ENCODE measurements around the gene SERINC5. TPM values are rescaled to one million over a fixed set of nuclear protein-coding genes. Genes with fewer than 3 reads are reported as not detected.

The SERINC5 gene
- total and polyA plus RNA-seq, 2 donors (not counting 3 experiments of a cell fraction or from before 2014, with no cell fraction given), result 3.2 to 10.1 TPM

- POLR2A ChIA-PET, result no interaction called here
- Histone ChIP-seq H3K27ac (ENCODE audit: insufficient read depth, low read depth, low read length) (no peak overlapping the region), H4K20me1 (replicated peaks; ENCODE audit: control insufficient read depth, extremely low read depth, insufficient read depth, low read length) (no peaks in the 10 kb centered on the region), H3K4me1 (ENCODE audit: control insufficient read depth, extremely low read depth, insufficient read depth, low read length) (no peaks in the 10 kb centered on the region), H3K36me3 (ENCODE audit: control insufficient read depth in 2 of 2, extremely low read depth in 1 of 2, insufficient read depth in 2 of 2, low read length in 2 of 2) (no peaks in the 10 kb centered on the region), H3K9me3 (replicated peaks; ENCODE audit: control insufficient read depth, insufficient read depth, low read length) (no peaks in the 10 kb centered on the region), H3K27me3 (ENCODE audit: control insufficient read depth in 2 of 2, insufficient read depth in 2 of 2, low read length in 2 of 2) (no peaks in the 10 kb centered on the region), H3K9ac (replicated peaks; ENCODE audit: extremely low read depth, insufficient read depth, low read length) (no peak overlapping the region), H2AFZ (ENCODE audit: low read depth, low read length) (no peak overlapping the region), H3K4me3 (replicated peaks in 1 of 3; ENCODE audit: insufficient read depth in 1 of 3, low read depth in 1 of 3, low read length in 3 of 3) (no peak overlapping the region), H3K79me2 (ENCODE audit: control insufficient read depth, insufficient read depth, low read length) (no peaks in the 10 kb centered on the region), H3K9me1 (replicated peaks; ENCODE audit: control insufficient read depth, extremely low read depth, insufficient read depth, low read length) (no peaks in the 10 kb centered on the region), H3K4me2 (ENCODE audit: insufficient read depth, low read length) (no peak overlapping the region)
- no peak for DNase-seq (ENCODE audit: low read depth, low spot score)
- BruUV-seq (replicated peaks), result no TSS peak
- CTCF ChIA-PET, result interaction anchor here (0.8 to 1.2 kb wide), 2 partner anchors 109 to 201 kb away, joined by 3 read pairs; no protein-coding TSS in a partner anchor
- TF ChIP-seq, protein P1, sequence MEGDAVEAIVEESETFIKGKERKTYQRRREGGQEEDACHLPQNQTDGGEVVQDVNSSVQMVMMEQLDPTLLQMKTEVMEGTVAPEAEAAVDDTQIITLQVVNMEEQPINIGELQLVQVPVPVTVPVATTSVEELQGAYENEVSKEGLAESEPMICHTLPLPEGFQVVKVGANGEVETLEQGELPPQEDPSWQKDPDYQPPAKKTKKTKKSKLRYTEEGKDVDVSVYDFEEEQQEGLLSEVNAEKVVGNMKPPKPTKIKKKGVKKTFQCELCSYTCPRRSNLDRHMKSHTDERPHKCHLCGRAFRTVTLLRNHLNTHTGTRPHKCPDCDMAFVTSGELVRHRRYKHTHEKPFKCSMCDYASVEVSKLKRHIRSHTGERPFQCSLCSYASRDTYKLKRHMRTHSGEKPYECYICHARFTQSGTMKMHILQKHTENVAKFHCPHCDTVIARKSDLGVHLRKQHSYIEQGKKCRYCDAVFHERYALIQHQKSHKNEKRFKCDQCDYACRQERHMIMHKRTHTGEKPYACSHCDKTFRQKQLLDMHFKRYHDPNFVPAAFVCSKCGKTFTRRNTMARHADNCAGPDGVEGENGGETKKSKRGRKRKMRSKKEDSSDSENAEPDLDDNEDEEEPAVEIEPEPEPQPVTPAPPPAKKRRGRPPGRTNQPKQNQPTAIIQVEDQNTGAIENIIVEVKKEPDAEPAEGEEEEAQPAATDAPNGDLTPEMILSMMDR (IDR thresholded peaks at IDR 0.05; ENCODE audit: extremely low read depth in 1 of 2, insufficient read depth in 1 of 2, low read depth in 1 of 2, low read length in 2 of 2), result no peak
- no peak for TF ChIP-seq POLR2A (IDR thresholded peaks at IDR 0.05; ENCODE audit: low read depth, low read length)
- no peak for TF ChIP-seq POLR2AphosphoS5 (IDR thresholded peaks at IDR 0.05; ENCODE audit: insufficient read depth, low read depth, low read length)
- no peak for TF ChIP-seq GATA2 (IDR thresholded peaks at IDR 0.05; ENCODE audit: insufficient read depth, insufficient read length, low read depth, low read length)
- TF ChIP-seq EZH2 (IDR thresholded peaks at IDR 0.05; ENCODE audit: borderline replicate concordance, low read depth, low read length, severe bottlenecking), result no peak
- TF ChIP-seq, protein P2, sequence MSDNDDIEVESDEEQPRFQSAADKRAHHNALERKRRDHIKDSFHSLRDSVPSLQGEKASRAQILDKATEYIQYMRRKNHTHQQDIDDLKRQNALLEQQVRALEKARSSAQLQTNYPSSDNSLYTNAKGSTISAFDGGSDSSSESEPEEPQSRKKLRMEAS (IDR thresholded peaks at IDR 0.05; ENCODE audit: insufficient read depth, insufficient read length), result no peak
- TF ChIP-seq MYC (IDR thresholded peaks at IDR 0.05; ENCODE audit: low read depth, low read length), result no peak
- TF ChIP-seq JUN (IDR thresholded peaks at IDR 0.05; ENCODE audit: borderline replicate concordance, insufficient read depth, insufficient read length, low read depth), result no peak
- no peak for TF ChIP-seq FOS (IDR thresholded peaks at IDR 0.05; ENCODE audit: borderline replicate concordance, insufficient read depth, low read length)
- dilution Hi-C loops (cut with MboI; ENCODE audit: extremely low pct_ligation_motif_present, low sequenced_read_pairs), result no loop called here
- intact Hi-C loops (cut with micrococcal nuclease), result no loop called here
- no peak for FAIRE-seq
Measured at GRCh38 chr5:80284720-80285119, 28.9 kb upstream of the SERINC5 start.

Data from endothelial cell of umbilical vein (primary cell).